Stimulated activated CD4-positive, alpha-beta T cell treated with anti-CD3 and anti-CD28 coated beads, Interleukin-1b, Interleukin-23, amount 100 ng/mL, for 1 hour (primary cell): ENCODE data around the gene ADM2.
"Not testable (repeated sequence)": the region's sequence is repeated elsewhere in the genome, so short reads cannot be mapped to it uniquely, and the experiment has no call there.

Source experiments
- DNase-seq, 2 donors: peaks; one replicate each; pipeline ENCODE4 v3.0.0-alpha.2; 2020; ENCODE audit warnings: low read depth in 2 of 2

Gene ADM2

GRCh38 chr22:50525858-50526107 is 44.4 kb downstream of the ADM2 start:
- no peak for DNase-seq

GRCh38 chr22:50526108-50526833 is 44.9 kb downstream of the ADM2 start:
- DNase-seq, result peak; percentile 64 to 75

- no peak for DNase-seq
These were observed 45.8 kb downstream of the ADM2 start for GRCh38 chr22:50526834-50527801.

GRCh38 chr22:50527921-50528681 is 46.8 kb downstream of the ADM2 start:
- DNase-seq, result no peak

GRCh38 chr22:50528682-50529415 is 47.5 kb downstream of the ADM2 start:
- no peak for DNase-seq

GRCh38 chr22:50529416-50529896 is 48.1 kb downstream of the ADM2 start:
- no peak for DNase-seq

GRCh38 chr22:50529897-50530579 is 48.7 kb downstream of the ADM2 start, which contains the start of gene TYMP:
Gene TYMP (minus strand): TSS chr22:50530012. CDS start chr22:50529709, 303 bp downstream.
- no peak for DNase-seq

- no peak for DNase-seq
These were observed 49.2 kb downstream of the ADM2 start for GRCh38 chr22:50530580-50530876.

GRCh38 chr22:50530877-50531545 is 49.7 kb downstream of the ADM2 start:
- DNase-seq, result peak; percentile 56 to 59

- peak in 1 of 2 donors; percentile 47 for DNase-seq
These were observed 50.2 kb downstream of the ADM2 start for GRCh38 chr22:50531546-50531961.

- DNase-seq, result no peak
These were observed 50.8 kb downstream of the ADM2 start for GRCh38 chr22:50531962-50532674.

- no peak for DNase-seq
These were observed 51.8 kb downstream of the ADM2 start for GRCh38 chr22:50532824-50533796.

- DNase-seq, result not testable (repeated sequence)
These were observed 52.7 kb downstream of the ADM2 start for GRCh38 chr22:50533856-50534711.

GRCh38 chr22:50535113-50535512 is 53.8 kb downstream of the ADM2 start:
- no peak for DNase-seq
